GM23338 (cell line): Measurements from ENCODE around the gene PTCD3. TPM values are rescaled to one million over a fixed set of nuclear protein-coding genes. Genes with fewer than 3 reads are reported as not detected.

ENCODE experiments used
- ATAC-seq: fragments of 200-7000 bp; cut with Tn5 transposase; 3 replicates; pipeline ENCODE4 v1.9.1; 2020
- DNase-seq: peaks from one replicate; pipeline ENCODE4 v3.0.0-alpha.2; 2015; ENCODE audit warnings: low spot score
- H2AFZ ChIP-seq: fragments of 200-600 bp; sonication (generic); 2 replicates; pipeline ENCODE4 v1.8.0; 2016; ENCODE audit warnings: antibody characterized with exemption, mild to moderate bottlenecking, moderate library complexity
- H3F3A ChIP-seq: fragments of 200-600 bp; sonication (generic); replicated peaks from 2 replicates; pipeline ENCODE4 v1.8.0; 2017; ENCODE audit warnings: antibody characterized with exemption, mixed run types, low read depth
- H3K27ac ChIP-seq: fragments of 200-600 bp; sonication (generic); 2 replicates; pipeline ENCODE4 v1.6.1; 2016; ENCODE audit warnings: low read depth
- H3K27me3 ChIP-seq: fragments of 200-600 bp; sonication (generic); 2 replicates; pipeline ENCODE4 v1.8.0; 2016; ENCODE audit warnings: mild to moderate bottlenecking, mixed run types, moderate library complexity; ENCODE audit not compliant: insufficient read depth
- H3K36me3 ChIP-seq: fragments of 200-600 bp; sonication (generic); 2 replicates; pipeline ENCODE4 v1.8.0; 2016; ENCODE audit warnings: mild to moderate bottlenecking; ENCODE audit not compliant: insufficient read depth
- H3K4me1 ChIP-seq: fragments of 200-600 bp; sonication (generic); 2 replicates; pipeline ENCODE4 v1.8.0; 2016; ENCODE audit warnings: mild to moderate bottlenecking, moderate library complexity; ENCODE audit not compliant: insufficient read depth
- H3K4me2 ChIP-seq: fragments of 200-600 bp; sonication (generic); 2 replicates; pipeline ENCODE4 v1.7.1; 2017; ENCODE audit warnings: mixed run types
- H3K4me3 ChIP-seq: fragments of 200-600 bp; sonication (generic); 2 replicates; pipeline ENCODE4 v1.6.1; 2016; ENCODE audit warnings: mixed run types
- H3K79me2 ChIP-seq: fragments of 200-600 bp; sonication (generic); replicated peaks from 2 replicates; pipeline ENCODE4 v1.8.0; 2017; ENCODE audit warnings: mild to moderate bottlenecking; ENCODE audit not compliant: insufficient read depth
- H3K9me2 ChIP-seq: fragments of 200-600 bp; sonication (generic); 2 replicates; pipeline ENCODE4 v1.8.0; 2017; ENCODE audit not compliant: insufficient read depth
- H4K20me1 ChIP-seq: fragments of 200-600 bp; sonication (generic); replicated peaks from 2 replicates; pipeline ENCODE4 v1.8.0; 2017; ENCODE audit warnings: mild to moderate bottlenecking; ENCODE audit not compliant: insufficient read depth
- H3K27ac Mint-ChIP-seq: 2 replicates; pipeline ENCODE4 v1.8.0; 2020; ENCODE audit warnings: inconsistent platforms, mild to moderate bottlenecking, moderate library complexity, mixed read lengths
- H3K27me3 Mint-ChIP-seq: 3 replicates; pipeline ENCODE4 v1.8.0; 2022; ENCODE audit warnings: low read depth, mild to moderate bottlenecking, moderate library complexity, mixed read lengths, inconsistent platforms; ENCODE audit not compliant: insufficient read depth, poor library complexity
- H3K36me3 Mint-ChIP-seq: 3 replicates; pipeline ENCODE4 v1.8.0; 2021; ENCODE audit warnings: low read depth, mild to moderate bottlenecking, inconsistent platforms, moderate library complexity, mixed read lengths
- H3K4me1 Mint-ChIP-seq: 3 replicates; pipeline ENCODE4 v1.8.0; 2020; ENCODE audit warnings: mild to moderate bottlenecking, inconsistent platforms, mixed read lengths
- H3K4me3 Mint-ChIP-seq: 3 replicates; pipeline ENCODE4 v1.8.0; 2021; ENCODE audit warnings: moderate library complexity, mild to moderate bottlenecking, inconsistent platforms, mixed read lengths
- H3K9me3 Mint-ChIP-seq: 3 replicates; pipeline ENCODE4 v1.8.0; 2020; ENCODE audit warnings: moderate library complexity, mild to moderate bottlenecking, inconsistent platforms, mixed read lengths
- CREB1 ChIP-seq: fragments of 250-450 bp; sonication (Bioruptor Pico); IDR thresholded peaks from 2 replicates; pipeline ENCODE4 v1.5.0; 2020; ENCODE audit warnings: low read depth, mild to moderate bottlenecking, moderate library complexity
- EZH2 ChIP-seq: fragments of 200-600 bp; sonication (generic); IDR thresholded peaks from one replicate; pipeline ENCODE4 v1.8.0; 2017; ENCODE audit warnings: antibody characterized with exemption, mild to moderate bottlenecking, low read depth; ENCODE audit not compliant: unreplicated experiment
- EZH2phosphoT487 ChIP-seq: fragments of 200-600 bp; sonication (generic); IDR thresholded peaks from one replicate; pipeline ENCODE4 v1.8.1; 2018; ENCODE audit warnings: antibody characterized with exemption; ENCODE audit not compliant: unreplicated experiment
- JUNB ChIP-seq: IDR thresholded peaks from one replicate; pipeline ENCODE4 v1.6.1; 2016; ENCODE audit warnings: antibody characterized with exemption; ENCODE audit not compliant: unreplicated experiment
- NANOG ChIP-seq: IDR thresholded peaks from 2 replicates; pipeline ENCODE4 v1.6.1; 2016; ENCODE audit warnings: antibody characterized with exemption, borderline replicate concordance
- POLR2AphosphoS5 ChIP-seq: IDR thresholded peaks from 2 replicates; pipeline ENCODE4 v1.6.1; 2016; ENCODE audit warnings: antibody characterized with exemption, low read depth
- STAT1 ChIP-seq: IDR thresholded peaks from one replicate; pipeline ENCODE4 v1.6.1; 2016; ENCODE audit warnings: antibody characterized with exemption; ENCODE audit not compliant: unreplicated experiment
- ZNF114 ChIP-seq: fragments of 250-450 bp; sonication (Bioruptor Pico); IDR thresholded peaks from 2 replicates; pipeline ENCODE4 v1.5.0; 2020; ENCODE audit warnings: mild to moderate bottlenecking, moderate library complexity
- ZNF331 ChIP-seq: fragments of 250-450 bp; sonication (Bioruptor Pico); IDR thresholded peaks from 2 replicates; pipeline ENCODE4 v1.5.0; 2020; ENCODE audit warnings: low read depth, mild to moderate bottlenecking, moderate library complexity
- polyA plus RNA-seq: library from polyadenylated mRNA; unstranded; fragments of >200 nt; fragmentation: Nextera tagmentation; extraction: Ambion mirVana; gene quantifications from 2 replicates; pipeline ENCODE4 v1.2.1, GENCODE V29; 2016
- total RNA-seq: library from RNA; depleted of rRNA; stranded (reverse); fragments of >200 nt; shearing (Covaris generic); gene quantifications from 2 replicates; pipeline ENCODE4 v1.2.3, GENCODE V29; 2014
- TF ChIP-seq, protein P1 (sequence below): IDR thresholded peaks from 2 replicates; pipeline ENCODE4 v1.6.1; 2016; ENCODE audit warnings: antibody characterized with exemption
- TF ChIP-seq, protein P2 (sequence below): fragments of 250-450 bp; sonication (Bioruptor Pico); IDR thresholded peaks from 2 replicates; pipeline ENCODE4 v1.5.0; 2020; ENCODE audit warnings: mild to moderate bottlenecking, moderate library complexity
- TF ChIP-seq, protein P3 (sequence below): IDR thresholded peaks from one replicate; pipeline ENCODE4 v1.6.1; 2018; ENCODE audit warnings: antibody characterized with exemption; ENCODE audit not compliant: unreplicated experiment
- TF ChIP-seq, protein P4 (sequence below), 2 experiments: fragments of 200-600 bp in 1 of 2; sonication (generic) in 1 of 2; conservative IDR thresholded peaks; 2 replicates each; pipeline versions ENCODE4 v1.5.1 to v1.6.1; 2016 to 2017; ENCODE audit warnings: antibody characterized with exemption in 2 of 2, low read depth in 2 of 2, mild to moderate bottlenecking in 2 of 2, moderate library complexity in 1 of 2

PTCD3 gene
- total and polyA plus RNA-seq, 2 experiments from 2014 or later, result 140 to 223 TPM

DNA sequence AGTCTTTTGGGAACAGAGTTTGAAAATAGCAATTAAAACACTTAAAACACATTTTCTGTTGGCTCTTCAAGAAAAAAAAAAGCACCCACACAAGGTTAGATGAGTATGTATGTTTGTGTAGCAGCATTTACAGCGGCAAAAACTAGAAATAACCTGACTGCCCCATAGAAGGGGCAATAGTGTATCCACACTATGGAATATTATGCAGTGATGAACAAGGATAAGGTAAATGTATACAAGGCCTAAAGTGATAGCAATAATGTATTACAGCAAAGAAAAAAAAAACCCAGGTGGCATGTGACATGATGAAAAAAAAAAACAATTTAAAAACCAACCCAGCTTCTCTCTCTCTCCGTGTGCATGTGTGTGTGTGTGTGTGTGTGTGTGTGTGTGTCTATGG is 35.2 kb upstream of the PTCD3 start:
- Mint-ChIP-seq H3K4me1 (no peaks in the 10 kb centered on the region), H3K36me3 (peaks cover 86% of the 10 kb centered on the region), H3K9me3 (no peaks in the 10 kb centered on the region), H3K4me3 (no peak overlapping the region), H3K27me3 (no peaks in the 10 kb centered on the region), H3K27ac (no peak overlapping the region)
- Histone ChIP-seq H4K20me1 (peaks cover 7% of the 10 kb centered on the region), H3K27ac (no peak overlapping the region), H3K36me3 (peaks cover 28% of the 10 kb centered on the region), H3K4me1 (no peaks in the 10 kb centered on the region), H3K27me3 (no peaks in the 10 kb centered on the region), H3K4me2 (no peak overlapping the region), H3K9me2 (no peaks in the 10 kb centered on the region), H2AFZ (no peak overlapping the region), H3F3A (no peaks in the 10 kb centered on the region), H3K79me2 (no peaks in the 10 kb centered on the region), H3K4me3 (no peak overlapping the region)
- ATAC-seq (no peak), DNase-seq (no peak)
- TF ChIP-seq CREB1 (CRISPR knock-in tag), result no peak
- TF ChIP-seq JUNB, result no peak
- no peak for TF ChIP-seq STAT1
- TF ChIP-seq ZNF331, result no peak
- TF ChIP-seq NANOG, result no peak
- no peak for TF ChIP-seq EZH2
- no peak for TF ChIP-seq POLR2AphosphoS5
- TF ChIP-seq, protein P1, sequence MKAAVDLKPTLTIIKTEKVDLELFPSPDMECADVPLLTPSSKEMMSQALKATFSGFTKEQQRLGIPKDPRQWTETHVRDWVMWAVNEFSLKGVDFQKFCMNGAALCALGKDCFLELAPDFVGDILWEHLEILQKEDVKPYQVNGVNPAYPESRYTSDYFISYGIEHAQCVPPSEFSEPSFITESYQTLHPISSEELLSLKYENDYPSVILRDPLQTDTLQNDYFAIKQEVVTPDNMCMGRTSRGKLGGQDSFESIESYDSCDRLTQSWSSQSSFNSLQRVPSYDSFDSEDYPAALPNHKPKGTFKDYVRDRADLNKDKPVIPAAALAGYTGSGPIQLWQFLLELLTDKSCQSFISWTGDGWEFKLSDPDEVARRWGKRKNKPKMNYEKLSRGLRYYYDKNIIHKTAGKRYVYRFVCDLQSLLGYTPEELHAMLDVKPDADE, result no peak
- TF ChIP-seq, protein P2, sequence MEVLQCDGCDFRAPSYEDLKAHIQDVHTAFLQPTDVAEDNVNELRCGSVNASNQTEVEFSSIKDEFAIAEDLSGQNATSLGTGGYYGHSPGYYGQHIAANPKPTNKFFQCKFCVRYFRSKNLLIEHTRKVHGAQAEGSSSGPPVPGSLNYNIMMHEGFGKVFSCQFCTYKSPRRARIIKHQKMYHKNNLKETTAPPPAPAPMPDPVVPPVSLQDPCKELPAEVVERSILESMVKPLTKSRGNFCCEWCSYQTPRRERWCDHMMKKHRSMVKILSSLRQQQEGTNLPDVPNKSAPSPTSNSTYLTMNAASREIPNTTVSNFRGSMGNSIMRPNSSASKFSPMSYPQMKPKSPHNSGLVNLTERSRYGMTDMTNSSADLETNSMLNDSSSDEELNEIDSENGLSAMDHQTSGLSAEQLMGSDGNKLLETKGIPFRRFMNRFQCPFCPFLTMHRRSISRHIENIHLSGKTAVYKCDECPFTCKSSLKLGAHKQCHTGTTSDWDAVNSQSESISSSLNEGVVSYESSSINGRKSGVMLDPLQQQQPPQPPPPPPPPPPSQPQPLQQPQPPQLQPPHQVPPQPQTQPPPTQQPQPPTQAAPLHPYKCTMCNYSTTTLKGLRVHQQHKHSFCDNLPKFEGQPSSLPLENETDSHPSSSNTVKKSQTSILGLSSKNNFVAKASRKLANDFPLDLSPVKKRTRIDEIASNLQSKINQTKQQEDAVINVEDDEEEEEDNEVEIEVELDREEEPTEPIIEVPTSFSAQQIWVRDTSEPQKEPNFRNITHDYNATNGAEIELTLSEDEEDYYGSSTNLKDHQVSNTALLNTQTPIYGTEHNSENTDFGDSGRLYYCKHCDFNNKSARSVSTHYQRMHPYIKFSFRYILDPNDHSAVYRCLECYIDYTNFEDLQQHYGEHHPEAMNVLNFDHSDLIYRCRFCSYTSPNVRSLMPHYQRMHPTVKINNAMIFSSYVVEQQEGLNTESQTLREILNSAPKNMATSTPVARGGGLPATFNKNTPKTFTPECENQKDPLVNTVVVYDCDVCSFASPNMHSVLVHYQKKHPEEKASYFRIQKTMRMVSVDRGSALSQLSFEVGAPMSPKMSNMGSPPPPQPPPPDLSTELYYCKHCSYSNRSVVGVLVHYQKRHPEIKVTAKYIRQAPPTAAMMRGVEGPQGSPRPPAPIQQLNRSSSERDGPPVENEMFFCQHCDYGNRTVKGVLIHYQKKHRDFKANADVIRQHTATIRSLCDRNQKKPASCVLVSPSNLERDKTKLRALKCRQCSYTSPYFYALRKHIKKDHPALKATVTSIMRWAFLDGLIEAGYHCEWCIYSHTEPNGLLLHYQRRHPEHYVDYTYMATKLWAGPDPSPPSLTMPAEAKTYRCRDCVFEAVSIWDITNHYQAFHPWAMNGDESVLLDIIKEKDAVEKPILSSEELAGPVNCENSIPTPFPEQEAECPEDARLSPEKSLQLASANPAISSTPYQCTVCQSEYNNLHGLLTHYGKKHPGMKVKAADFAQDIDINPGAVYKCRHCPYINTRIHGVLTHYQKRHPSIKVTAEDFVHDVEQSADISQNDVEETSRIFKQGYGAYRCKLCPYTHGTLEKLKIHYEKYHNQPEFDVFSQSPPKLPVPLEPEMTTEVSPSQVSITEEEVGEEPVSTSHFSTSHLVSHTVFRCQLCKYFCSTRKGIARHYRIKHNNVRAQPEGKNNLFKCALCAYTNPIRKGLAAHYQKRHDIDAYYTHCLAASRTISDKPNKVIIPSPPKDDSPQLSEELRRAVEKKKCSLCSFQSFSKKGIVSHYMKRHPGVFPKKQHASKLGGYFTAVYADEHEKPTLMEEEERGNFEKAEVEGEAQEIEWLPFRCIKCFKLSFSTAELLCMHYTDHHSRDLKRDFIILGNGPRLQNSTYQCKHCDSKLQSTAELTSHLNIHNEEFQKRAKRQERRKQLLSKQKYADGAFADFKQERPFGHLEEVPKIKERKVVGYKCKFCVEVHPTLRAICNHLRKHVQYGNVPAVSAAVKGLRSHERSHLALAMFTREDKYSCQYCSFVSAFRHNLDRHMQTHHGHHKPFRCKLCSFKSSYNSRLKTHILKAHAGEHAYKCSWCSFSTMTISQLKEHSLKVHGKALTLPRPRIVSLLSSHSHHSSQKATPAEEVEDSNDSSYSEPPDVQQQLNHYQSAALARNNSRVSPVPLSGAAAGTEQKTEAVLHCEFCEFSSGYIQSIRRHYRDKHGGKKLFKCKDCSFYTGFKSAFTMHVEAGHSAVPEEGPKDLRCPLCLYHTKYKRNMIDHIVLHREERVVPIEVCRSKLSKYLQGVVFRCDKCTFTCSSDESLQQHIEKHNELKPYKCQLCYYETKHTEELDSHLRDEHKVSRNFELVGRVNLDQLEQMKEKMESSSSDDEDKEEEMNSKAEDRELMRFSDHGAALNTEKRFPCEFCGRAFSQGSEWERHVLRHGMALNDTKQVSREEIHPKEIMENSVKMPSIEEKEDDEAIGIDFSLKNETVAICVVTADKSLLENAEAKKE (CRISPR knock-in tag), result no peak
- TF ChIP-seq, protein P3, sequence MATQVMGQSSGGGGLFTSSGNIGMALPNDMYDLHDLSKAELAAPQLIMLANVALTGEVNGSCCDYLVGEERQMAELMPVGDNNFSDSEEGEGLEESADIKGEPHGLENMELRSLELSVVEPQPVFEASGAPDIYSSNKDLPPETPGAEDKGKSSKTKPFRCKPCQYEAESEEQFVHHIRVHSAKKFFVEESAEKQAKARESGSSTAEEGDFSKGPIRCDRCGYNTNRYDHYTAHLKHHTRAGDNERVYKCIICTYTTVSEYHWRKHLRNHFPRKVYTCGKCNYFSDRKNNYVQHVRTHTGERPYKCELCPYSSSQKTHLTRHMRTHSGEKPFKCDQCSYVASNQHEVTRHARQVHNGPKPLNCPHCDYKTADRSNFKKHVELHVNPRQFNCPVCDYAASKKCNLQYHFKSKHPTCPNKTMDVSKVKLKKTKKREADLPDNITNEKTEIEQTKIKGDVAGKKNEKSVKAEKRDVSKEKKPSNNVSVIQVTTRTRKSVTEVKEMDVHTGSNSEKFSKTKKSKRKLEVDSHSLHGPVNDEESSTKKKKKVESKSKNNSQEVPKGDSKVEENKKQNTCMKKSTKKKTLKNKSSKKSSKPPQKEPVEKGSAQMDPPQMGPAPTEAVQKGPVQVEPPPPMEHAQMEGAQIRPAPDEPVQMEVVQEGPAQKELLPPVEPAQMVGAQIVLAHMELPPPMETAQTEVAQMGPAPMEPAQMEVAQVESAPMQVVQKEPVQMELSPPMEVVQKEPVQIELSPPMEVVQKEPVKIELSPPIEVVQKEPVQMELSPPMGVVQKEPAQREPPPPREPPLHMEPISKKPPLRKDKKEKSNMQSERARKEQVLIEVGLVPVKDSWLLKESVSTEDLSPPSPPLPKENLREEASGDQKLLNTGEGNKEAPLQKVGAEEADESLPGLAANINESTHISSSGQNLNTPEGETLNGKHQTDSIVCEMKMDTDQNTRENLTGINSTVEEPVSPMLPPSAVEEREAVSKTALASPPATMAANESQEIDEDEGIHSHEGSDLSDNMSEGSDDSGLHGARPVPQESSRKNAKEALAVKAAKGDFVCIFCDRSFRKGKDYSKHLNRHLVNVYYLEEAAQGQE, result no peak
- no peak for TF ChIP-seq EZH2phosphoT487
- TF ChIP-seq, protein P4, sequence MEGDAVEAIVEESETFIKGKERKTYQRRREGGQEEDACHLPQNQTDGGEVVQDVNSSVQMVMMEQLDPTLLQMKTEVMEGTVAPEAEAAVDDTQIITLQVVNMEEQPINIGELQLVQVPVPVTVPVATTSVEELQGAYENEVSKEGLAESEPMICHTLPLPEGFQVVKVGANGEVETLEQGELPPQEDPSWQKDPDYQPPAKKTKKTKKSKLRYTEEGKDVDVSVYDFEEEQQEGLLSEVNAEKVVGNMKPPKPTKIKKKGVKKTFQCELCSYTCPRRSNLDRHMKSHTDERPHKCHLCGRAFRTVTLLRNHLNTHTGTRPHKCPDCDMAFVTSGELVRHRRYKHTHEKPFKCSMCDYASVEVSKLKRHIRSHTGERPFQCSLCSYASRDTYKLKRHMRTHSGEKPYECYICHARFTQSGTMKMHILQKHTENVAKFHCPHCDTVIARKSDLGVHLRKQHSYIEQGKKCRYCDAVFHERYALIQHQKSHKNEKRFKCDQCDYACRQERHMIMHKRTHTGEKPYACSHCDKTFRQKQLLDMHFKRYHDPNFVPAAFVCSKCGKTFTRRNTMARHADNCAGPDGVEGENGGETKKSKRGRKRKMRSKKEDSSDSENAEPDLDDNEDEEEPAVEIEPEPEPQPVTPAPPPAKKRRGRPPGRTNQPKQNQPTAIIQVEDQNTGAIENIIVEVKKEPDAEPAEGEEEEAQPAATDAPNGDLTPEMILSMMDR (conservative IDR thresholded peaks at IDR 0.05; ENCODE audit: low read depth in 2 of 2), result no peak
- TF ChIP-seq ZNF114 (CRISPR knock-in tag), result no peak
